Measurements from ENCODE around the gene HEG1.
A peak's percentile ranks its signal among the peaks of the same experiment; 100 is the strongest.

Gene HEG1

DNA sequence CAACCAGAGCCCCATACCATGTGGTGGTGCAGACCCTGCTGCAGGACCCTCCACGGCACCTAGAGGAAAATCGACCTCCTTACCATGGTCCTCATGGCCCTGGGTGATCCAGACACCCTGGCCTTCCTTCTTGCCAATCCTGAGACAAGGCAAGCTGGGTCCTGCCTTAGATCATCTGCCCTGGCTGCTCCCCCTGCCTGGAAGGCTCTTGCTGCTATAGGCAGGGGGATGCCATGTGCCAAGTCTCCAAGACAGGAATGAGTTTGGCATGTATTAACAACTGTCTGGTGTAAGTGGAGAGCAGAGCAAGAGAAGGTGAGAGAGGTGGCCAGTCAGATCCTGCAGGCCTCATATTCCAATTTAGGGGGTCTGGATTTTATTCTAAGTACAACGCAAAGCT is 7.5 kb downstream of the HEG1 start:
- Histone ChIP-seq H3K4me1 (ENCODE audit: control insufficient read depth, insufficient read depth, low read length, unreplicated experiment) (peaks cover 62% of the 10 kb centered on the region), H3K4me3 (ENCODE audit: low read depth, low read length) (no peak overlapping the region), H3K79me2 (ENCODE audit: control insufficient read depth, insufficient read depth, low read length, unreplicated experiment) (peaks cover 89% of the 10 kb centered on the region), H3K36me3 (ENCODE audit: insufficient read depth, low read length) (peaks cover 13% of the 10 kb centered on the region; the same call in 1 of the 2 replicates), H2AFZ (ENCODE audit: low read length, unreplicated experiment) (no peak overlapping the region), H3K27ac (ENCODE audit: low read depth, low read length) (no peak overlapping the region), H3K27me3 (ENCODE audit: insufficient read depth, low read length) (no peaks in the 10 kb centered on the region)

- Histone ChIP-seq H3K4me3 (ENCODE audit: low read depth, low read length) (no peak overlapping the region), H3K27me3 (ENCODE audit: insufficient read depth, low read length) (no peaks in the 10 kb centered on the region), H3K27ac (ENCODE audit: low read depth, low read length) (no peak overlapping the region), H2AFZ (ENCODE audit: low read length, unreplicated experiment) (no peak overlapping the region), H3K79me2 (ENCODE audit: control insufficient read depth, insufficient read depth, low read length, unreplicated experiment) (peaks cover 94% of the 10 kb centered on the region), H3K4me1 (ENCODE audit: control insufficient read depth, insufficient read depth, low read length, unreplicated experiment) (peaks cover 54% of the 10 kb centered on the region), H3K36me3 (ENCODE audit: insufficient read depth, low read length) (peaks cover 17% of the 10 kb centered on the region; the same call in 1 of the 2 replicates)
Measured at GRCh38 chr3:125045965-125046364, 9.8 kb downstream of the HEG1 start.

- no peak overlapping the region for H2AFZ ChIP-seq (ENCODE audit: low read length, unreplicated experiment)
- H3K79me2 ChIP-seq (ENCODE audit: control insufficient read depth, insufficient read depth, low read length, unreplicated experiment): peaks cover 93% of the 10 kb centered on the region
- H3K4me1 ChIP-seq (ENCODE audit: control insufficient read depth, insufficient read depth, low read length, unreplicated experiment): peaks cover 53% of the 10 kb centered on the region
- H3K27ac ChIP-seq (ENCODE audit: low read depth, low read length): no peak overlapping the region
- peaks cover 17% of the 10 kb centered on the region; the same call in 1 of the 2 replicates for H3K36me3 ChIP-seq (ENCODE audit: insufficient read depth, low read length)
- H3K27me3 ChIP-seq (ENCODE audit: insufficient read depth, low read length): no peaks in the 10 kb centered on the region
- H3K4me3 ChIP-seq (ENCODE audit: low read depth, low read length): no peak overlapping the region
Measured at GRCh38 chr3:125045194-125045593, 10.6 kb downstream of the HEG1 start.

DNA sequence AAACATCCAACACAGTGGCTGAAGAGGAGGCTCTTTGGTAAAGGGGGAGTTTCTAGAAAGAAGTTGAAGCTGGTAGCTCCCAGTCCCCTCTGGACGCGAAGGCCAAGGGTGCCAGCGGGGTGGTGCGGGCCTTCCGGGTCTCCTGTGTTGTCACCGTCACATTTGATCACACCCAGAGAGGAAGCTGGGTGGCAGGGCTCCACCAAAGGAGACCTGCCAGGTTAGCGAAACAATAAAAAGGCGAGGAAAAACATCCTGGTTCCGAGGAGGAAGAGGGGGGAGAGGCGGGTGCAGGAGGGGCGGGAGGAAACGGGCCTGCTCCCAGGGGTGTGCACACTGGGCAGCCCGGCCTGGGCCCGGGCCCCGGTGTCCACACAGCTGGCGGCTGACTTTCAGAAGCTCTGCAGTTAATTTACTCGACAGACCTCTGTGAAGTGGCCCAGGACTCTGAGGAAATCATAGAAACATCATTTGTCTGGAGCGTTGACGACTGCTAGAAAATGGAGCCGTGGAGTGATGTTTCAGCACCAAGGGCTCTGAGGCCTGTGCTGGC is 12.1 kb downstream of the HEG1 start:
- Histone ChIP-seq H3K36me3 (ENCODE audit: insufficient read depth, low read length) (peaks cover 14% of the 10 kb centered on the region; the same call in 1 of the 2 replicates), H3K4me1 (ENCODE audit: control insufficient read depth, insufficient read depth, low read length, unreplicated experiment) (peaks cover 64% of the 10 kb centered on the region), H2AFZ (ENCODE audit: low read length, unreplicated experiment) (no peak overlapping the region), H3K27ac (ENCODE audit: low read depth, low read length) (peak overlapping the region; percentile 74), H3K4me3 (ENCODE audit: low read depth, low read length) (peak overlapping the region; percentile 73), H3K79me2 (ENCODE audit: control insufficient read depth, insufficient read depth, low read length, unreplicated experiment) (peaks cover 93% of the 10 kb centered on the region), H3K27me3 (ENCODE audit: insufficient read depth, low read length) (no peaks in the 10 kb centered on the region)

DNA sequence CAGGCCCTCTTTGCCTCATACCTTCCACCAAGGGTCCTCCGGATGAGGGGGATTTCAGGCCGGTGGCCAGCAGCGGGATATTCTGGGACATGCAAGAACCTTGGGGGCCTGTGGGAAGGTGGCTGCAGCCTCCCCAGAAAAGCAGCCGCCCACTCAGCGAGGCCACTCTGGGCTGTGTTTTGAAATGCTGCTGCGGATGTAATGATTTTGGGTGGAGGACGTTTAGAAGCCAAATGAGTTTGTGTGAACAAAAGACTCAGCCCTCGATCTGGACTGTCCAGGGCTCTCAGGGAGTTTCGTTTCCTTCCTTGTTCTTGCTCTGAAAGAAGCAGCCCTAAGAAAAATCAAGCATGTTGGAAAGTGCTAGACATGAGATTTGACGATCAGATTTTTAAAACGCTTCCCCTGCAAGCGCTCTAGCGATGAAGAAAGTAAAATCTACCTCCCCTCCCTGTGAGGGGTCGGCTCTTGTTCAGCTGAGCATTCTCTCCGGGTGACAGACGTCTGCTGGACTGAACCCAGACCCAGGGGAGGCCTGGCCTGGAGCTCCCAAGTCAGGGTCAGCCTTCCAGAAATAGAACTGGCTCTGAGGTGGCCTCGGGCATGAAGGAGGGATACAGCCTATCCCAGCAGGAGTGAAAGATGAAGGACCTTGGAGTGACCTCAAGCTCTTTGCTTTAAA is 12.9 kb downstream of the HEG1 start:
- H3K4me1 ChIP-seq (ENCODE audit: control insufficient read depth, insufficient read depth, low read length, unreplicated experiment): peaks cover 64% of the 10 kb centered on the region
- peak overlapping the region; percentile 74 for H3K27ac ChIP-seq (ENCODE audit: low read depth, low read length)
- peak overlapping the region; percentile 73 for H3K4me3 ChIP-seq (ENCODE audit: low read depth, low read length)
- H2AFZ ChIP-seq (ENCODE audit: low read length, unreplicated experiment): no peak overlapping the region
- no peaks in the 10 kb centered on the region for H3K27me3 ChIP-seq (ENCODE audit: insufficient read depth, low read length)
- H3K36me3 ChIP-seq (ENCODE audit: insufficient read depth, low read length): peaks cover 17% of the 10 kb centered on the region; the same call in 1 of the 2 replicates
- peaks cover 93% of the 10 kb centered on the region for H3K79me2 ChIP-seq (ENCODE audit: control insufficient read depth, insufficient read depth, low read length, unreplicated experiment)

DNA sequence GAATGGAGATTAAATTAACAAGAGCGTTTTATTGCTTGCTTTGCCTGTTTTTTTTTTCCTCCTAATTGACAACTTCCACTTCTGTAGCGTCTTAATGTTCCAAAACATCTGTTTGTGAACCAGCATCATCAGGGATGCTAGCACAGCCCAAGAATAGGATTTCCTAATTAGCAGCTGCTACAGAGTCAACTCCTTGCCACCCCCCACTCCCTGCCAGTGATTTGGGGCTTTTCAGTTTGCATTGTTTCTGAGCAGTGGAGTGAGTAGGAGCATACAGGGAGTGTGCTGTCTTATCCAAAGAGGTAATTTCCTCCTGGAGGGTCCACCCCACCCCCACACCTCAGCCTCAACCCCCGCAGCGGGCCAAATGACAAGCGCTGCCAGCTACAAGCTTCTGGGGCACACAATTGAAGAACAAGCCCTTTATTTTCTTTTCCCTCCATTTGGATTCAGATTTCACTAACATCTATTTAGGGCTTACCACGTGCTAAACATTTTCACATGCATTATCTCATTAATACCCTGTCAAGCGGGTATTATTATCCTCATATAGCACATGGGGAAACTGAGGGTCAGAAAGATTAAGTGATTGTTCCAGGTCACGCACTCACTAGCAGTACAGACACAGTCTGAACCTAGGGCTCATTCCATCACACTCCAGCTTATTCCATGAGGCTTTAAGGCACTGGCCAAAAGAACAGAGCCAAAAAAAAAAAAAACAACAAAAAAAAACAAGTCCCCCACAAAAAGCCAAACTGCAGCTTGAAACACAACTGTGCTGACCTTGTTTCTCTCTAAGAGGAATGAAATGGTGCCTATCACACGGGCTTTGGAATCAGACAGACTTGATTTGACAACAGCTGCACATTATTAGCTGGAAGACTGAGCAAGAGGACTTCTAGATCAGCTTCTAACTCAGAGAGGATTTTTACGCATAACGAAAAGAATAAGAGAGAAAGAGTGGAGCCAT is 16.4 kb downstream of the HEG1 start:
- no peak overlapping the region for H3K4me3 ChIP-seq (ENCODE audit: low read depth, low read length)
- peaks cover 89% of the 10 kb centered on the region for H3K79me2 ChIP-seq (ENCODE audit: control insufficient read depth, insufficient read depth, low read length, unreplicated experiment)

DNA sequence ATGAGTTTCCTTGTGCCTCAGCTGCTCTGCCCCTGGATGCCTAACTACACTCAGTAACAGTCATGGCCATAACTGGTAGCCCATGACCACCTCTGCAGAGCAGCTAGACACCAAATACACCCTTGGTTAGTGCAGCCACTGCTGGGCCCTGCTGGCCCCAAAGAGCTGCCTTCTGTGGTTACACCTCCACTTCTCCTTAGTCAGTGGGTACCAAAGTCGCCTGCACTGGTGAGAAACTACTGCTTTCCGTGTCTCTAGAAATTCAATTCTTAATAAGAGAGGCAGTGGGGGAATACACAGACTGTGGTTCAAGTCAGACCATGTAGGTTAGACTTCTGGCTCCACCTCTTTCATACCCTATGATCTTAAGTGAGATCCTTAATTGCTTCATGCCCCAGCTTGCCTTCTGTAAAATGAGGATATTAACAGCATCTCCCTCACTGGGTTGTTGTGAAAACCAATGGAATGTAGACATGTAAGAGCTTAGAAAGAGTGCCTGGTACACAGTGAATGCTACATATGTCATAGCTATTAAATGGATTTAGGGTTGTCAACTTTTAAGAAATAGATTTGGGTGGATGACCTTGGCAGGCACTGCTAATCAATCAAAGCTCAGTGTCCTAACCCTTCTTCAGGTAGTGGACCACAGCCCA is 18.2 kb downstream of the HEG1 start:
- Histone ChIP-seq H2AFZ (ENCODE audit: low read length, unreplicated experiment) (no peak overlapping the region), H3K27me3 (ENCODE audit: insufficient read depth, low read length) (no peaks in the 10 kb centered on the region), H3K4me3 (ENCODE audit: low read depth, low read length) (no peak overlapping the region), H3K27ac (ENCODE audit: low read depth, low read length) (no peak overlapping the region), H3K4me1 (ENCODE audit: control insufficient read depth, insufficient read depth, low read length, unreplicated experiment) (peaks cover 26% of the 10 kb centered on the region), H3K79me2 (ENCODE audit: control insufficient read depth, insufficient read depth, low read length, unreplicated experiment) (peaks cover 76% of the 10 kb centered on the region), H3K36me3 (ENCODE audit: insufficient read depth, low read length) (peaks cover 17% of the 10 kb centered on the region)

More for the DNA sequence above, 16.4 kb downstream of the HEG1 start:
- H3K36me3 ChIP-seq (ENCODE audit: insufficient read depth, low read length): peaks cover 17% of the 10 kb centered on the region
- peaks cover 41% of the 10 kb centered on the region for H3K4me1 ChIP-seq (ENCODE audit: control insufficient read depth, insufficient read depth, low read length, unreplicated experiment)
- H3K27me3 ChIP-seq (ENCODE audit: insufficient read depth, low read length): no peaks in the 10 kb centered on the region
- no peak overlapping the region for H3K27ac ChIP-seq (ENCODE audit: low read depth, low read length)
- no peak overlapping the region for H2AFZ ChIP-seq (ENCODE audit: low read length, unreplicated experiment)

DNA sequence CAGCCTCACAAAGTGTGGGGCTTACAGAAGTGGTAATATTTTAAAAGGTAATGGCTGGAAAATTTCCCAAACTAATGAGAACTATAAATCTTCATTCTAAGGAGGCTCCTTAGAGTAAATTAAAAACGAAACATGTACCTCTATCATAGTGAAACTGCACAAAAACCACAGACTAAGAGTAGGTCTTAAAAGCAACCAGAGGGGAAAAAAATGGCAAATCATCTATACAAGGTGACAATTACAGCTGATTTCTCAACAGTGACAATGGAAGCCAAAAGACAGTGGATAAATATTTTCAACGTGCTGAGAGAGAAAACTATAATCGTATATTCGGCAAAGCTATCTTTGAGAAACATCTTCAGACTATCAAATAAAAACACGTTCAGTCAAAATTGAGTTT is 20.6 kb downstream of the HEG1 start:
- Histone ChIP-seq H3K27me3 (ENCODE audit: insufficient read depth, low read length) (no peaks in the 10 kb centered on the region), H3K4me3 (ENCODE audit: low read depth, low read length) (no peak overlapping the region), H3K27ac (ENCODE audit: low read depth, low read length) (no peak overlapping the region), H3K36me3 (ENCODE audit: insufficient read depth, low read length) (peaks cover 17% of the 10 kb centered on the region), H3K79me2 (ENCODE audit: control insufficient read depth, insufficient read depth, low read length, unreplicated experiment) (peaks cover 77% of the 10 kb centered on the region), H3K4me1 (ENCODE audit: control insufficient read depth, insufficient read depth, low read length, unreplicated experiment) (peaks cover 21% of the 10 kb centered on the region), H2AFZ (ENCODE audit: low read length, unreplicated experiment) (no peak overlapping the region)

DNA sequence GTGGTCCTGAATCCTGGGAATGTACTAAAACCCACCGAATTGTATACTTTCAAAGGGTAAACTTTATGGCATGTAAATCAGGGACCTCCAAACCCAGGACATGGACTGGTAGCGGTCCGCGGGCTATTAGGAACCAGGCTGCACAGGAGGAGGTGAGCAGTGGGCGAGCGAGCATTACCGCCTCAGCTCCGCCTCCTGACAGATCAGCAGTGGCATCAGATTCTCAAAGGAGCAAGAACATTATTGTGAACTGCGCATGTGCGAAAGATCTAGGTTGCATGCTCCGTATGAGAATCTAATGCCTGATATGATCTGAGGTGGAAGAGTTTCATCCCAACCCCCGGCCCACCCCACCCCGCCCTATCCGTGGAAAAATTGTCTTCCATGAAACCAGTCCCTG is 22.2 kb downstream of the HEG1 start:
- H3K36me3 ChIP-seq (ENCODE audit: insufficient read depth, low read length): peaks cover 25% of the 10 kb centered on the region
- H3K27me3 ChIP-seq (ENCODE audit: insufficient read depth, low read length): no peaks in the 10 kb centered on the region
- H3K4me1 ChIP-seq (ENCODE audit: control insufficient read depth, insufficient read depth, low read length, unreplicated experiment): peaks cover 10% of the 10 kb centered on the region

DNA sequence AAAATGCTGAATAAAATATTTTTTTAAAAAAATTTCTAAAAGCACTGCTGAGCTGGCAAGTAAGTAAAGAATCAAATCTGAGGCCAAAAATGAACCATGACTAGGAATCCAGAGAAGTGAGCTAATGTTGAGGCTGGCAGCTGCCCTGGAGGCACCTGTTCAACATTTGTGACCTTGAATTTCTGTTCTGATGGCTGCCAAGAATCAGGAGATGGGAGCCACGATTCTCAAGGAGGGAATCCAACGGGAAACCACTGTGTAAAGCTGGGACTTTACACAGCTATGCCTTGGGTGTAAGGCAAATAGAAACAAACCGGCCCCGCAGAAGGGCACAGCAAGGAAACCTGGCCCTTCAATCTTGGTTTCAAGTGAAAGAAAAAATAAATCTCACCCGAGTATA is 22.7 kb downstream of the HEG1 start:
- Histone ChIP-seq H3K27me3 (ENCODE audit: insufficient read depth, low read length) (no peaks in the 10 kb centered on the region), H3K27ac (ENCODE audit: low read depth, low read length) (peak overlapping the region; percentile 40; the same call in 1 of the 2 replicates), H3K79me2 (ENCODE audit: control insufficient read depth, insufficient read depth, low read length, unreplicated experiment) (peaks cover 74% of the 10 kb centered on the region), H3K36me3 (ENCODE audit: insufficient read depth, low read length) (peaks cover 28% of the 10 kb centered on the region), H2AFZ (ENCODE audit: low read length, unreplicated experiment) (no peak overlapping the region), H3K4me3 (ENCODE audit: low read depth, low read length) (no peak overlapping the region), H3K4me1 (ENCODE audit: control insufficient read depth, insufficient read depth, low read length, unreplicated experiment) (peaks cover 10% of the 10 kb centered on the region)

More for the DNA sequence above, 22.2 kb downstream of the HEG1 start:
- H3K27ac ChIP-seq (ENCODE audit: low read depth, low read length): no peak overlapping the region
- H3K79me2 ChIP-seq (ENCODE audit: control insufficient read depth, insufficient read depth, low read length, unreplicated experiment): peaks cover 76% of the 10 kb centered on the region
- H2AFZ ChIP-seq (ENCODE audit: low read length, unreplicated experiment): no peak overlapping the region
- H3K4me3 ChIP-seq (ENCODE audit: low read depth, low read length): no peak overlapping the region
